ENCODE results near the gene SNTG2.

SNTG2 gene

GRCh38 chr2:1010415-1010930 lies 59.8 kb downstream of the SNTG2 start:
- peak; percentile 32 for DNase-seq

DNA sequence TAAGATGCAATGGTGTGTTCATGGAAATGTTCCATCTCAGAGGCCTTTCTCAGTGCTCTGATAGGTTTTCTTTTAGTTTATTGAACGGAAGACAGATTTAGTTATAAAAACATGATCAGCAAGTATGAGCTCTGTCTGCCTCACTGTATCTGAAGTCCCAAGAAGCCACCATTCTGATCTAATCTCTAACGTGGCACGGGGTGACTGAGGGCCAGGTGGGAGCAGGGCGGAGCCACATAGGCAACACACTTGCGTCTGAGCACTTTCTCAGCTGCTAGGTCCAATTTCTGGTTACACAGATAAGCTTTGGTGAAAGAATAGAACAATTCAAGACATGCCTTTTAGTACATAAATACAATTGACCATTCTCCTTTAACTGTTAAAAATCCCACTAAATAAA lies 60.4 kb downstream of the SNTG2 start:
- DNase-seq: no peak

DNA sequence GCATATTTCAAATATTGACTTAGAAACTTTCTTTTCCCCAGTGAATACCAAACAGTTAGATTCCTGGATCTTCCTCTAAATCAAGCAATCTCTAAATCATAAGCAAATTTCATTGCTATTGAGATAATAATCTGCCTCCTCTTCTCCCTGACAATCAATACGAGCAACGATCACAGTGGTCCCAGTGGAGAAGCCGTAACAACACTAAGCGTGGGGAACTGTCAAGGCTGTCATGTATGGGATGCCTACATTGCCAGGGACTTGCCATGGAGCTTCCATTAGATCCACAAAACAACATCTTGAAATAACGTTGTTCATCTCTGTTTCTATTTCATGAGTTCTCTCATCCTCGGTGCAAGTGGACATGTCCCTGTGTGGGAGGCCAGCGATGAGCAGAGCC lies 61.3 kb downstream of the SNTG2 start:
- no peak for DNase-seq

DNA sequence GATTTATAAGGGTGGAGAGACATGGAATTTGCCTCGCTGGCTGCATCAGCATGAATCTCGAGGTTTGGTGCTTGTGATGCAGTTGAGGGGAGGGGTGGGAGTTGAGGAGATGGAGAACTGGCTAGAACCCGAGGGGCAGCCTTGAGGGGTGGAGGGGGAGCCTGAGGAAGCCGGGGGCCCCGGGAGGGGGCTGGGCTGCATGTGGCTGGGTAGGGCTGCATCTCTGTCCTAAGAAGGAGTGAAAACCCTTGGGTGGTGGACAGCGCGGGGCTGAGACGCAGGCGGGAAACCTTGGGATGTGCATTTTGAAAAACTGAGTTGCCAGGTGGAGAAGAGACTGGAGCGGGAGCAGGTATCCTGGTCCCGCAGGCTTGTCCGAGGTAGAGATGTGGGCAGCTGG lies 64.2 kb downstream of the SNTG2 start:
- no peak for DNase-seq

DNA sequence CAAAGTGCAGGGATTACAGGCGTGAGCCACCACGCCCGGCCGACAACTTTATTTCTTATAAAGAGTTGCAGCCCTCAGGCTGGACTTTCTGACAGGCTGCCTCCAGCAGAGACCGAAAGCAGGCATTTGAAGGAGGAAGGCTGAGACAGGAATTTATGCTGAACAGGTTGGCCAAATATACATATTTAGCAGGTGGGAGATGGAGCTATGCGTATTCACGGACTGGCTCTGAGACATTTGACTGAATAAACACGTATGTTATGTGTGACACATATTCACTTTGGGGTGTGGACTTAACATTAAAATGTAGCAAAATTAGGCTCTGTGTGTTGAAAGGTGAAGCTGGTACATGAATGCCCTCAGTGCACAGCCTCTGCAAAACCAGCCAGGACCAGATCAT lies 65.9 kb downstream of the SNTG2 start:
- DNase-seq: no peak

DNA sequence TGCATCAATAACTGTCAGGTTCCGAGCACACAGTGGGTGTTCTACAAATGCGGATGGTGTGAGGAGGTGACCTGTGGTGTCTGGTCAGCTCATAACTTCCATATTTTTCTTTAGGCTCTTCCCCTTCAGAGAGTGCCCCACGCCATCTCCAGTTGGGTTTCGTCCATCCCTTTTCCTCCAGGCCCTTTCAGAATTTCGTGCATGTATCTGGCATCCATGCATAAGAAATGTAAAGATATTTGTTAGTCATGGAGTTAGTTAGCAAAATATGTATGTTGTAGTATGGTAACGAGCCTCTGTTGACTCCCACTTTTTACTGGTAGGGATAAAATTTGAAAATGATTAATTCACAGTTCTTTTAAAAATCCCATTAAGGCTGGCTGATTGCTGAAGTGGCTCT lies 67.2 kb downstream of the SNTG2 start:
- DNase-seq: no peak

- DNase-seq: no peak
Observed at GRCh38 chr2:1020206-1020605, 69.6 kb downstream of the SNTG2 start.

DNA sequence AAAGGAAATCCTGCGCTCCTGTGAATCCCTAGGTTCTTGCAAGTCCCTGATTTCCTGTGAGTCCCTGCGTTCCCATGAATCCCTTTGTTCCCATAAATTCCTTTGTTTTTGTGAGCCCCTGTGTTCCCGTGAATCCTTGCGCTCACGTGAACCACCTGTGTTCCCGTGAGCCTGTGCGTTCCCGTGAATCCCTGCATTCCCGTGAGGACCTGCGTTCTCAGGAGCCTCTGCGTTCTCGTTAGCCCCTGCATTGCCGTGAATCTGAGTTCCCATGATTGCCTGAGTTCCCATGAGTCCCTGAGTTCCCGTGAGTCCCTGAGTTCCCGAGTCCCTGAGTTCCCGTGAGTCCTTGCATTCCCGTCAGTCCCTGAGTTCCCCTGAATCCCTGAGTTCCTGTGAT lies 71.5 kb downstream of the SNTG2 start:
- DNase-seq: no peak

GRCh38 chr2:1024981-1025380 lies 74.3 kb downstream of the SNTG2 start:
- peak; percentile 20 for DNase-seq

- DNase-seq: no peak
Observed at GRCh38 chr2:1026141-1026540, 75.5 kb downstream of the SNTG2 start.

DNA sequence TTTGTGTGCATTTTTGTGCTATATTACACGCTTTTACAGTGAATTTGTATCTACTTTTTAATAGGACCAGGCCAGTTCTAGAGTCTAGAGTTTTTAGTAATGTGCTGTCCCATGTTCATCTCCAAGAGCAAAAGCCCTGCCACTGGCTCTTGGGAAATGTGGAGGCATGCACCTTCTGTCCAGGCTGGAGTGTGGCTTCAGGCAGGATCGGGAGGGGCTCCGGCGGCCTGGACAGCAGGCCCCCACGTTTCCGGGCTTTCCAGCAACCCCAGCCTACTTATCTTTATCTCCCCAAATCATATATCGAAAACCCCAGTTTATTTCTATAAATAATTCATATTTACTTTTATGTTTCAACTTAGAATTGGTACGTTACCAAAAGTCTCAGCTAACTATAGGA lies 78.2 kb downstream of the SNTG2 start:
- DNase-seq: no peak

- no peak for DNase-seq
Observed at GRCh38 chr2:1032030-1032429, 81.4 kb downstream of the SNTG2 start.

DNA sequence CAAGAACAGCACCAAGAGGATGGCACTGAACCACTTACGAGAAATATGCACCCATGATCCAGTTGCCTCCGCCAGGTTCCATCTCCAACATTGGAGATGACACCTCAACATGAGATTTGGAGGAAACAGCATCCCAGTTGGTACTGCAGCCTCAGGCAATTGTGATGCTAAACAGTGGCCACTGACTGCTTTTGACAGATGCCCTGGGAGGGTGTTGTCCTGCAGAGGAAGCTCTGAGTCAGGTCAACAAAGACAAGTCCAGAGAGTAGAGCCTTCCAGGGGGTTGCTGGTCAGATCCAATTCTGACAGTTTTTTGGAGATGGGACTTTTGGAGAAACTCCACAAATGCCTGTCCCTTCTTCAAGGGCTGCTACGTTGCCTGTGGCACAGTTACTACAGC lies 82.4 kb downstream of the SNTG2 start:
- no peak for DNase-seq

GRCh38 chr2:1037066-1037465 lies 86.4 kb downstream of the SNTG2 start:
- DNase-seq: no peak

DNA sequence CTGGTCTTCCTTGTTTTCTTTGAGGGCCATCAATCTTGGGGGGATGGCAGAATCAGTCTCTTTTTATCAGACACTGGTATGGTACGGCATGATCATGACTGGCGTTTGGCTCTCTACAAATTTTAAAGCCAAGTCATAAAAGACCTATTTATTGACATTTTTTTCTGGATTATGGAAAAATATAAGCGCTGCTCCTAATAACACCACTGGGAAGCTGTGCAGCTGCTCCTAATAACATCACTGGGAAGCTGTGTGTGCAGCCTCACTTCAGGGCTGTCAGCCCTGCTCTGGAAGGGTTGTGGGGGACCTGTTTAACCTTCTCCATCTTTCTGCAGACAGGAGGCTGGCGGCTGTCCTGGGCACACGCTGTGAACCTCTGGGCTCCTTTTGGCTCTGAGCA lies 88.9 kb downstream of the SNTG2 start:
- DNase-seq: no peak

GRCh38 chr2:1041012-1041805 lies 90.6 kb downstream of the SNTG2 start:
- no peak for DNase-seq

- no peak for DNase-seq
Observed at GRCh38 chr2:1045109-1045508, 94.5 kb downstream of the SNTG2 start.

DNA sequence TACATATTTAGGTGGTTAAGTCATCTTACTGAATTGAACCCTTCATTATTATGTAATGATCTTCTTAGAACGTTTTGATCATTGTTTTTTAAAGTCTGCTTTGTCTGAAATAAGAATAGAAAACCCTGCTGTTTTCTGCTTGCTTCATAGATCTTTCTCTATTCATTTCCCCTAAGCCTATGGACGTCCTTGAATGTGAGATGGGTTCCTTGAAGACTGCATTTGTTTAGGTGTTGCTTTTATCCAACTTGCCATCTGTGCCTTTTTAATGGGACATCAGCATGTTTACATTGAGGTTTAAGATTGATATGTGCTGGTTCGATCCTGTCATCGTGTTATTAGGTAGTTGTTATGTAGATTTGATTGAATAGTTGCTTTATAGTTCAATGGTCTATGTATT lies 95.4 kb downstream of the SNTG2 start:
- DNase-seq: no peak

DNA sequence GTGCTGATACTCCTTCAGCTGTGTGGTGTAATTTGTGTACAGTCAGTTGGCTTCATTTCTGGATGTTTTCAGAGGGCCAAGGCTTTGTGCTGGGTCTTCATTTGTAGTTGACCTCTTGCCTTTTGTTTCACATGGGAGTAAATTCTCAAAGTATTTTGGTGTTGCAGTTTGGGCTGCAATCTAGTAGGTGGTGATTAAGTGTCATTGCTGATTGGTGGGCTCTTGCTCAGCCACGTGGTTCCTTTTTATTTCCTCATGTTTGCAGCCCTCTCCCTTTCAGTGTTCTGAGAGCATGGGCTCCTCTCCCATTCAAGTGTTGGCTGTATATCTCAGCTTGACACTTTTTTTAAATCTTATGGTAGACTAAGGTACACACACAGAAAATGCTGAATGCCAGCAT lies 96.8 kb downstream of the SNTG2 start:
- DNase-seq: no peak

DNA sequence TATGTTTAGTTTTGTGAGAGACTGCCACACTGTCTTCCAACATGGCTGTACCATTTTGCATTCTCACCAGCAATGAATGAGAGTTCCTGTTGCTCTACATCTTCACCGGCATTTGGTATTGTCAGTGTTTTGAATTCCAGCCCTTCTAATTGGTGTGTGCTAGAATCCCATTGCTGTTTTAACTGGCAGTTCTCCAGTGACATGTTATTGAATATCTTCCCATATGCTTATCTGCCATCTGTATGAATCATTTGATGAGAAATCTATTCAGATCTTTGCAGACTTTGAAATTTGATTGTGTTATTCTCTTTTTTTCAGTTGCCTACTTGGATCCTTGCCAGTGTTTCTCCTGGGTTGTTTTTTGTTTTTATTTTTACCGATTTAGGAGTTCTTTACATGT lies 99.0 kb downstream of the SNTG2 start:
- DNase-seq: no peak

GRCh38 chr2:1051075-1051474 lies 100.4 kb downstream of the SNTG2 start:
- DNase-seq: no peak

DNA sequence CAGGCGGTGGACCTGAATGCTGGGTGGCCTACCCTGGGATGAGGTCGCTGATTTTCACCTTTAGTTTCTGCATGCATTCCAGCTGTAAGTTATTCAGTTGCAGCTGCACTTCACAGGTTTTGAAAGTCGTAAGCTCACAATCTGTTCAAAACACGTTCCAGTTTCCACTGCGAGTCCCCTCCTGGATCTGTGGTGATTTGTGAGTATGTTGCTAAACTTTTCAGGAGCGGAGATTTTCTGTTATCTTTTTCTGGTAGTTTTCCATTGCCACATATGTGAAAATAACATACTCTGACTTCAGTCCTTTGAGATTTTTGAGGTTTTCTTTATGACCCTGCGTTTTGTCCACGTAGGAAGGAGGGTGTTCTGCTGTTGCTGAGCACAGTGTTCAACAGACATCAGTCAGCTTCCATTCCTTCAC lies 102.1 kb downstream of the SNTG2 start:
- DNase-seq: no peak

- no peak for DNase-seq
Observed at GRCh38 chr2:1053786-1054185, 103.1 kb downstream of the SNTG2 start.

GRCh38 chr2:1054399-1054798 lies 103.8 kb downstream of the SNTG2 start:
- DNase-seq: no peak

GRCh38 chr2:1055014-1055595 lies 104.5 kb downstream of the SNTG2 start:
- no peak for DNase-seq
